Stomach smooth muscle (tissue), 2 donors: Measurements from ENCODE around the gene ABCA5.
"Not testable (repeated sequence)": the region's sequence is repeated elsewhere in the genome, so short reads cannot be mapped to it uniquely, and the experiment has no call there.

Experiments
- H3K27ac ChIP-seq: one replicate; pipeline ENCODE4 v1.7.0; 2013; ENCODE audit warnings: mild to moderate bottlenecking, low read length, inconsistent platforms
- H3K27me3 ChIP-seq, 2 donors: one replicate each; pipeline ENCODE4 v1.7.0; 2013; ENCODE audit warnings: low read length in 2 of 2; ENCODE audit not compliant: insufficient read depth in 2 of 2, control insufficient read depth in 1 of 2
- H3K36me3 ChIP-seq, 2 donors: one replicate each; pipeline ENCODE4 v1.7.0; 2013; ENCODE audit warnings: low read length in 2 of 2; ENCODE audit not compliant: control insufficient read depth in 2 of 2, insufficient read depth in 2 of 2
- H3K4me1 ChIP-seq: one replicate; pipeline ENCODE4 v1.7.0; 2013; ENCODE audit warnings: low read length; ENCODE audit not compliant: control insufficient read depth, insufficient read depth
- H3K4me3 ChIP-seq, 2 donors: one replicate each; pipeline ENCODE4 v1.7.0; 2013; ENCODE audit warnings: low read length in 2 of 2
- H3K9ac ChIP-seq, 2 donors: one replicate each; pipeline ENCODE4 v1.7.0; 2013; ENCODE audit warnings: low read length in 2 of 2, mild to moderate bottlenecking in 1 of 2
- H3K9me3 ChIP-seq, 2 donors: one replicate each; pipeline ENCODE4 v1.7.0; 2013; ENCODE audit warnings: low read length in 2 of 2; ENCODE audit not compliant: control insufficient read depth in 2 of 2
- donor health status: healthy.
- donor health status: Pancreatic carcinoma.

The ABCA5 gene

GRCh38 chr17:69207151-69207550 lies 119.8 kb downstream of the ABCA5 start:
- H3K9me3 ChIP-seq: no peaks in the 10 kb centered on the region
- H3K4me1 ChIP-seq: no peaks in the 10 kb centered on the region
- no peak overlapping the region for H3K4me3 ChIP-seq
- no peak overlapping the region for H3K27ac ChIP-seq
- no peaks in the 10 kb centered on the region for H3K27me3 ChIP-seq
- no peaks in the 10 kb centered on the region for H3K36me3 ChIP-seq
- no peak overlapping the region for H3K9ac ChIP-seq

DNA sequence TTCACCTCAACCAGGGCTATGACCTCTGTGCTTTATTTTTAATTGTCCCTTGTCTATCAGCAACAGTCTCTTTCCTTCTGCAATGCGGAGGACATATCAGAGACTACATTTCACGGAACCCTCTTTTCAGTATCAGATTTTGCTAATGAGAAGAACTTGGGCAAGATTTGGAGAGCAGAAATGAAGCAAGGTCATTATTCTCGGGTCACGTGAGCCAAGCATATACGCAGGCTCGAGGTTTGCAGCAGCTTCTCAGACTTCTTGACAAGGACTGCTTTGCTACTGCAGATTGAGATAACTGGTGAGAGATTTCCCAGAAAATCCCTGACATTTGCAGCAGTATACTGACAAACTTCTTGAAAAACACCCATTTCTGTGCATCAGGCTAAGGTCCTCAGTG lies 128.7 kb downstream of the ABCA5 start:
- H3K4me3 ChIP-seq: no peak overlapping the region
- H3K27ac ChIP-seq: no peak overlapping the region
- H3K36me3 ChIP-seq: no peaks in the 10 kb centered on the region
- peaks cover 0 to 2% of the 10 kb centered on the region in 2 donors for H3K9me3 ChIP-seq
- H3K27me3 ChIP-seq: no peaks in the 10 kb centered on the region
- no peak overlapping the region for H3K9ac ChIP-seq
- no peaks in the 10 kb centered on the region for H3K4me1 ChIP-seq

DNA sequence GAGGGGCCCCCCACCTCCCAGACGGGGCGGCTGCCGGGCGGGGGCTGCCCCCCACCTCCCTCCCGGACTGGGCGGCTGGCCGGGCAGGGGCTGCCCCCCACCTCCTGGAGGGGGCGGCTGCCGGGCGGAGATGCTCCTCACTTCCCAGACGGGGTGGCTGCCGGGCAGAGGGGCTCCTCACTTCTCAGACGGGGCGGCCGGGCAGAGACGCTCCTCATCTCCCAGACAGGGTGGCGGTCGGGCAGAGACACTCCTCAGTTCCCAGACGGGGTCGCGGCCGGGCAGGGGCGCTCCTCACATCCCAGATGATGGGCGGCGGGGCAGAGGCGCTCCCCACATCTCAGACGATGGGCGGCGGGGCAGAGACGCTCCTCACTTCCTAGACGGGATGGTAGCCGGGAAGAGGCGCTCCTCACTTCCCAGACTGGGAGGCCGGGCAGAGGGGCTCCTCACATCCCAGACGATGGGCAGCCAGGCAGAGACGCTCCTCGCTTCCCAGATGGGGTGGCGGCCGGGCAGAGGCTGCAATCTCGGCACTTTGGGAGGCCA lies 130.8 kb downstream of the ABCA5 start:
- H3K4me3 ChIP-seq, H3K36me3 ChIP-seq, H3K9ac ChIP-seq, H3K9me3 ChIP-seq, H3K4me1 ChIP-seq, H3K27me3 ChIP-seq, H3K27ac ChIP-seq: not testable (repeated sequence)
